GM12892 (cell line): ENCODE data around the gene ADAMTSL3.

Source experiments
- POLR2A ChIP-seq: IDR thresholded peaks from 2 replicates; pipeline ENCODE4 v1.6.1; 2011; ENCODE audit warnings: low read depth, low read length, control low read depth
- POLR2AphosphoS5 ChIP-seq: IDR thresholded peaks from 2 replicates; pipeline ENCODE4 v1.6.1; 2011; ENCODE audit warnings: low read depth, low read length, control low read depth
- TAF1 ChIP-seq: IDR thresholded peaks from 2 replicates; pipeline ENCODE4 v1.6.1; 2011; ENCODE audit warnings: low read depth, mild to moderate bottlenecking, control low read depth, low read length, borderline replicate concordance

DNA sequence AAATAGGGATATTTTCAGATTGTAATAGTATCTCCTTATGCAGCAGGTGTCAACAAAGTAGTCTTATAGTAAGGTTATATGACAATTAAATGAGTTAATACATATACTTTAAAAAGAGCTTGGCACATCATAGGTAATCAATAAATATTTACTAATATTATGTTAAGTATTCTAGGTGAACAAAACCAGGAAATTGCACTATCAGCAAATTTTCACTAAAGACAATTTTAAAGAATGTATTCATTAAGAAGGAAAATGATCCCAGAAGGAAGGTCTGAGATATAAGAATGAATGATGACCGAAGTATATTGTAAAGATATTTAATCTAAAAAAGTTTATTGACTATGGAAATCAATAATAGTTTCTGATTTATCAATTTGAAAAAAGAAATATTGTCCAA is 281.9 kb downstream of the ADAMTSL3 start:
- TF ChIP-seq TAF1 (no peak), POLR2A (no peak), POLR2AphosphoS5 (no peak)
